Activated gamma-delta T cell (primary cell): ENCODE results near the gene ZBTB32.
"Not testable (repeated sequence)": the region's sequence is repeated elsewhere in the genome, so short reads cannot be mapped to it uniquely, and the experiment has no call there.

ENCODE experiments used
- DNase-seq: peaks from one replicate; lab custom pipeline; 2025; lab: John Stamatoyannopoulos, UW

ZBTB32 gene

DNA sequence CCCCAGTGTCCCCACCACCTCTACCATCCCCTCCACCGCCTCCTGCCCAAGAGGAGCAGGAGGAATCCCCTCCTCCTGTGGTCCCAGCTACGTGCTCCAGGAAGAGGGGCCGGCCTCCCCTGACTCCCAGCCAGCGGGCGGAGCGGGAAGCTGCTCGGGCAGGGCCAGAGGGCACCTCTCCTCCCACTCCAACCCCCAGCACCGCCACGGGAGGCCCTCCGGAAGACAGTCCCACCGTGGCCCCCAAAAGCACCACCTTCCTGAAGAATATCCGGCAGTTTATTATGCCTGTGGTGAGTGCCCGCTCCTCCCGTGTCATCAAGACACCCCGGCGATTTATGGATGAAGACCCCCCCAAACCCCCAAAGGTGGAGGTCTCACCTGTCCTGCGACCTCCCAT is 16.3 kb downstream of the ZBTB32 start:
- no peak for DNase-seq

DNA sequence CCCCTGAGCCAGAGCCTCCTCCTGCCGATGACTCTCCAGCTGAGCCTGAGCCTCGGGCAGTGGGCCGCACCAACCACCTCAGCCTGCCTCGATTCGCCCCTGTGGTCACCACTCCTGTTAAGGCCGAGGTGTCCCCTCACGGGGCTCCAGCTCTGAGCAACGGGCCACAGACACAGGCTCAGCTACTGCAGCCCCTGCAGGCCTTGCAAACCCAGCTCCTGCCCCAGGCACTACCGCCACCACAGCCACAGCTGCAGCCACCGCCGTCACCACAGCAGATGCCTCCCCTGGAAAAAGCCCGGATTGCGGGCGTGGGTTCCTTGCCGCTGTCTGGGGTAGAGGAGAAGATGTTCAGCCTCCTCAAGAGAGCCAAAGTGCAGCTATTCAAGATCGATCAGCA is 17.0 kb downstream of the ZBTB32 start:
- DNase-seq, result no peak

DNA sequence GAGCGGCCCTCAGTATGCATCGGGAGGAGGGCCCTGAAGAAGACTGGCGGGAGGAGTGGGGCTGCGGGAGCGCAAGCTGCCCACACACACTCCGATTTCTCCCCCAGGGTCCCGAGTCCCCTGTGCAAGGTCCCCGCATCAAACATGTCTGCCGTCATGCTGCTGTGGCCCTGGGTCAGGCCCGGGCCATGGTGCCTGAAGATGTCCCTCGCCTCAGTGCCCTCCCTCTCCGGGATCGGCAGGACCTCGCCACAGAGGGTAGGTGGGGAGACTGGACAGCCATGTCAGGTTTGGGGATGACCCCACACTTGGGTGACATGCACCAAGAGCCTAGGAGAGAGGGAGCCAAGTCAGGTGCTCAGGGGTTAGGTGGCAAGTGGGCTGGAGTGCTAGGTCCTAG is 18.1 kb downstream of the ZBTB32 start:
- no peak for DNase-seq

DNA sequence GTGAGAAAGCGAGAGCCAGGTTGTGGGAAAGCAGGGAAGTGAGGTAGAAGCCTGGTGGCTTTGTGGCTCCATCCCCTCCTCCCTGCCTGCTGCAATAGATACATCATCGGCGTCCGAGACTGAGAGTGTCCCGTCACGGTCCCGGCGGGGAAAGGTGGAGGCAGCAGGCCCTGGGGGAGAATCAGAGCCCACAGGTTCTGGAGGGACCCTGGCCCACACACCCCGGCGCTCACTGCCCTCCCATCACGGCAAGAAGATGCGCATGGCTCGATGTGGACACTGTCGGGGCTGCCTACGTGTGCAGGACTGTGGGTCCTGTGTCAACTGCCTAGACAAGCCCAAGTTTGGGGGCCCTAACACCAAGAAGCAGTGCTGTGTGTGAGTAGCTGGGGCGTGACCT is 18.5 kb downstream of the ZBTB32 start:
- no peak for DNase-seq

DNA sequence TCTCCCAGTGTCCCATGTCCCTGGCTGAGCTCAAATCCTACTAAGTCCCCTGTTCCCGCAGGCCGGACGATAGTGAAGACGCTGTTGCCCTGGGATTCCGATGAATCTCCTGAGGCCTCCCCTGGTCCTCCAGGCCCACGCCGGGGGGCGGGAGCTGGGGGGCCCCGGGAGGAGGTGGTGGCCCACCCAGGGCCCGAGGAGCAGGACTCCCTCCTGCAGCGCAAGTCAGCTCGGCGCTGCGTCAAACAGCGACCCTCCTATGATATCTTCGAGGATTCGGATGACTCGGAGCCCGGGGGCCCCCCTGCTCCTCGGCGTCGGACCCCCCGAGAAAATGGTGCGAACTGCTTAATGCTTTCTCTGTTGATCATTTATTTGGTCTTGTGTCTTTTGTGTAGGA is 19.3 kb downstream of the ZBTB32 start:
- no peak for DNase-seq

DNA sequence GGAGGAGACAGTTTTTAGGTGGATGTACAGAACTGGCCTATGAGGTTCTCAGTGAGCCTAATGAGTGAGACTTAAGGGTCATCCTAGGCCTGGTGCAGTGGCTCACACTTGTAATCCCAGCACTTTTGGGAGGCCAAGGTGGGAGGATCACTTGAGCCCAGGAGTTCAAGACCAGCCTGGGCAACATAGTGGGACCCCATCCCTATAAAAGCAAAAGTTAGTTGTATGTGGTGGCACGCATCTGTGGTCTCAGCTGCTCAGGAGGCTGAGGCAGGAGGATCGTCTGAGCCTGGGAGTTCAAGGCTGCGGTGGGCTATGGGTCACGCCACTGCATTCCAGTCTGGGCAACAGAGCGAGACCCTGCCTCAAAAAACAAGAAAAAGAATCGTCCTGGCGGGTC is 19.8 kb downstream of the ZBTB32 start:
- DNase-seq, result not testable (repeated sequence)

DNA sequence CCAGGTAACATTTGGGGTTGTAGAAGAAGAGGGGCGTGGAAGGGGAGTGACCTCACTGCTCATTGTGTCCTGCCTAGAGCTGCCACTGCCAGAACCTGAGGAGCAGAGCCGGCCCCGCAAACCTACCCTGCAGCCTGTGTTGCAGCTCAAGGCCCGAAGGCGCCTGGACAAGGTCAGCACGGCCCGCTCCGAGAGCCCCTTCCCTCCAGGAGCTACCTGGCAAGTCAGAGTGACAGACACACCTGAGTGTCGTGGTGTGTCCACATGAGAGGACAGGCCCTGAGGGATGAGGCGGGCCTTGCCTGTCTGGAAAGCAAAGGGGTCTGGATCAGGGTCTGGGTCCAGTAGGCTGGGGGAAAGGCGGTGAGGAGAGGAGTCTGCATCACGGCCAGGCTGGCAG is 20.2 kb downstream of the ZBTB32 start:
- no peak for DNase-seq

DNA sequence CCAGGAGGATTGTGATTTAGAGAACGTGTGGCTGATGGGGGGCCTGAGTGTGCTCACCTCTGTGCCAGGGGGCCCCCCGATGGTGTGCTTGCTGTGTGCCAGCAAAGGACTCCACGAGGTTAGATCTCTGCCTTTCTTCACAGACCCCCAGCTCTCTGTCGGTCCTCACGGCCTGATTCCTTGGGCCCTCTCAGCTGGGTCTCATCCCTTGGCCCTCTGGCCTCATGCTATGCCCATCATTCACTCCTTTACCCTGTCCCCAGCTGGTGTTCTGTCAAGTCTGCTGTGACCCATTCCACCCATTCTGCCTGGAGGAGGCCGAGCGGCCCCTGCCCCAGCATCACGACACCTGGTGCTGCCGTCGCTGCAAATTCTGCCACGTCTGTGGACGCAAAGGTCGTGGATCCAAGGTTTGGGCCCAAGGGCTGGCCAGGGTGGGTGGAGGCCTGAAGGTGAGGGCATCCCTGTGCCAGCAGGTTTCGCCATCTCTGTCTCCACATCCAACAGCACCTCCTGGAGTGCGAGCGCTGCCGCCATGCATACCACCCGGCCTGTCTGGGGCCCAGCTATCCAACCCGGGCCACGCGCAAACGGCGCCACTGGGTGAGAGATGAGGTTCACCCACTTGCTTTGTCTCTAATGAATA is 21.0 kb downstream of the ZBTB32 start:
- no peak for DNase-seq

DNA sequence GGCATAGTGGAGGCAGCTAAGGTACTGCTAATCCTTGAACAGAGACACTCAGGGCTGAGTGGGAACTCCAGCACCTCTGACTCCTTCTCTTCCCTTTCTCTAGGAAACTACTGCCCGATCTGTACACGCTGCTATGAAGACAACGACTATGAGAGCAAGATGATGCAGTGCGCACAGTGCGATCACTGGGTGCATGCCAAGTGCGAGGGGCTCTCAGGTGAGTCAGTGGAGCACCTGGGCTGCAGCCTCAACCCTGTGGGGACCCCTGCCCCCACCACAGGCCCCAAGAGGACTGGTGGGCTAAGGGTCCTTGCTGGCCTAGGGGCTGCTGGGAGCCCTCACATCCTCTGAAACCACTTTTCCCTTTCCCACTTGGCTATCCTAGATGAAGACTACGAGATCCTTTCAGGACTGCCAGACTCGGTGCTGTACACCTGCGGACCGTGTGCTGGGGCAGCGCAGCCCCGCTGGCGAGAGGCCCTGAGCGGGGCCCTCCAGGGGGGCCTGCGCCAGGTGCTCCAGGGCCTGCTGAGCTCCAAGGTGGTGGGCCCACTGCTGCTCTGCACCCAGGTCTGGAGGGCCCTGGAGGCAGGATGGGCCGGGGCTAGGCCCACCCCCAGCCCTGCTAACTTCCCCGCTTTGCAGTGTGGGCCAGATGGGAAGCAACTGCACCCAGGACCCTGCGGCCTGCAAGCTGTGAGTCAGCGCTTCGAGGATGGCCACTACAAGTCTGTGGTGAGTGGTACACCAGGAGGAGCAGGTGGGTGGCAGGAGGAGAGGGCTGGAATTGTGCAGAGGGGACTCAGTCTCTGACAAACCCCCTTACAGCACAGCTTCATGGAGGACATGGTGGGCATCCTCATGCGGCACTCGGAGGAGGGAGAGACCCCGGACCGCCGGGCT is 22.9 kb downstream of the ZBTB32 start:
- no peak for DNase-seq

DNA sequence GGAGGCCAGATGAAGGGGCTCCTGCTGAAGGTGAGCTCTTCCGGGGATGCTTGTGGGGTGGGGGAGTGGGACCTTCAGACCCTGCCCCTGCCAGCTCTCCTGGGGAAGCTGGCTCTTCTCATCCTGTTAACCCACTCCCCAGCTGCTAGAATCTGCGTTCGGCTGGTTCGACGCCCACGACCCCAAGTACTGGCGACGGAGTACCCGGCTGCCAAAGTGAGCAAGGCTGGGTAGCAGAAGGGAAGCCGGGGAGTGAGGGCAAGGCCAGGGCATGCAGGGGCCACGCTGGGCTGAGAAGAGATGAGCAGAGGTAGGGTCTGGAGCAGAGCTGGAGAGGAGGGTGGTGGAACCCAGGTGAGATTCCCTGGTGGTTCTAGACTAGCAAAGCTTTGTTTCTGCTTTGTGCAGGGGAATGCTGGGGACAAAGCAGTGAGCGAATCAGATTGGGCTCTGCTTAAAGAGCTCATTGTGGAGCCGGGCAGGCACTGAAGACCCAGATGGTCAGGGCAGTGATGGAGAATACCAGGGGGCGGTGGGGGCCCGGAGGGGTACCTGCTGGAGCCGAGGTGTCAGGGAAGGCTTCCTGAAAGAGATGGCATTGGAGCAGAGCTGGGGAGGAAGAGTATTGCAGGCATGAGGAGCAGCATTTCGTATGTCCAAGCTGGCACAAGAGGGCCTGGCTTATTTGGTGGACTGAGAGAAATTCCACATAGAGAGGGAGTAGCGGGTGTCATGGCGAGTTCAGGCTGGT is 23.8 kb downstream of the ZBTB32 start:
- DNase-seq, result no peak

DNA sequence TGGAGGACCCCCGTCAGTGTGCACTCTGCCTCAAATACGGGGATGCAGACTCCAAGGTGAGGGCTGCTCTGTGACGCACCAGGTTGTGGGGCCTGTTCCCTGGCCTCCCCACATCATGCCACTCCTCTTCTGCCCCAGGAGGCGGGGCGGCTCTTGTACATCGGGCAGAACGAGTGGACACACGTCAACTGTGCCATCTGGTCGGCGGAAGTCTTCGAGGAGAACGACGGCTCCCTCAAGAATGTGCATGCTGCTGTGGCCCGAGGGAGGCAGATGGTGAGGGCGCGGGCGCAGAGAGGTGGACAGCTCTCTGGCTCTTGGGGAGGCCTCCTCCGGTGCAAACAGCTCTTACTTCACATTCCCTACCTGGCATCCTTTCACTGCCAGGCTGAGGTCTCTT is 24.7 kb downstream of the ZBTB32 start:
- DNase-seq, result no peak

DNA sequence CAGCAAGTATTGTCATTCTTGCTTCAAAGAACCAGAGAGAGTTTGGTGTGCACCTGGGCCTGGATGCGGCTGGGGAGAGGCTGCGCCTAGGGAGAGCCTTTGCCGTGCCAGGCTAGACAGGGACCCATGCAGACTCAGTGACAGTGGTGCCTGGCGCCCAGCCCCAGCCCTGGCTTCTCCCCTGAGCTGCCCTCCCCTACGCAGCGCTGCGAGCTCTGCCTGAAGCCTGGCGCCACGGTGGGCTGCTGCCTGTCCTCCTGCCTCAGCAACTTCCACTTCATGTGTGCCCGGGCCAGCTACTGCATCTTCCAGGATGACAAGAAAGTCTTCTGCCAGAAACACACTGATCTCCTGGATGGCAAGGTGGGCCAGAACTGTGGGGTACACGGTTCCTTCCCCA is 25.4 kb downstream of the ZBTB32 start:
- no peak for DNase-seq

DNA sequence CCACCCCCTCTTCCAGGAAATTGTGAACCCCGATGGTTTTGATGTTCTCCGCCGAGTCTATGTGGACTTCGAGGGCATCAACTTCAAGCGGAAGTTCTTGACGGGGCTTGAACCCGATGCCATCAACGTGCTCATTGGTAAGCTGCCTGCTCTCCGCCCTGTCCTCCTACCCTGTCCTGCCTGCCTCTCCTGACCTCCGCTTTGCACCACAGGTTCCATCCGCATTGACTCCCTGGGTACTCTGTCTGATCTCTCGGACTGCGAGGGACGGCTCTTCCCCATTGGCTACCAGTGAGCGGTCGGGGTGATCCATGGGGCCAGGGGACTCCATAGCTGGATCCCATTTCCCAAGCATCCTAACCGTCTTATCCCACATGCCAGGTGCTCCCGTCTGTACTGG is 26.0 kb downstream of the ZBTB32 start:
- DNase-seq, result no peak

DNA sequence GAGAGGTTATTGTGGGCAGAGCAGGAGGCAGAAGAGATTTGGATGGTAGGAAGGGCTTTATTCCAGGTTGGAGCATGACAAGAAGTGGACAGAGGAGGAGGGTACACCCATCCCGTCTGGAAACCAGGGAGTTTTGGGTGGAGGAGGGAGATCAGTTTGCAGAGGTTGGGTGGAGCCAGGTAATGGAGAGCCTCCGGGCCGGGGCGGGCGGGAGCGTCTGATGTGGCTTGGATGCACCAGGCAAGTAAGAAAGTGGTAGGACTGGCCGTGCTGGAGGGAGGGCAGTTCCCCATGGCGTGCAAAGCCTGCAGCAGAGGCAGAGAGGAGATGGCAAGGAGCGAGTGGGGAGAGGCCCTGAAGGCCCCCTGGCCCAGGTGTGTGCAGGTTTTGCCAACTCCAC is 27.0 kb downstream of the ZBTB32 start:
- DNase-seq, result no peak

DNA sequence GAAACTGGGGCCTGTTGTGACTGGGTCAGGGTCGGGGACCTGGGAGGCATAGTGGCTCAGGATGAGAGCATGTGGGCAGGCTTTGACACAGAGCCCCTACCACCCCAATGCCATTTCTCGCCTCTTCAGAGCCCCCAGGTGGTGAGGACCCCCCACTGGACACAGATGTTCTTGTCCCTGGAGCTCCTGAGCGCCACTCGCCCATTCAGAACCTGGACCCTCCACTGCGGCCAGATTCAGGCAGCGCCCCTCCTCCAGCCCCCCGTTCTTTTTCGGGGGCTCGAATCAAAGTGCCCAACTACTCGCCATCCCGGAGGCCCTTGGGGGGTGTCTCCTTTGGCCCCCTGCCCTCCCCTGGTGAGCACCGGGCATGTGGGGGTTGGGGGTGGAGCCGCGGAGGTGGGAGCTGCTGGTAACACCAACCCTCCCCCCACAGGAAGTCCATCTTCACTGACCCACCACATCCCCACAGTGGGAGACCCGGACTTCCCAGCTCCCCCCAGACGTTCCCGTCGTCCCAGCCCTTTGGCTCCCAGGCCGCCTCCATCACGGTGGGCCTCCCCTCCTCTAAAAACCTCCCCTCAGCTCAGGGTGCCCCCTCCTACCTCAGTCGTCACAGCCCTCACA is 27.5 kb downstream of the ZBTB32 start:
- no peak for DNase-seq

DNA sequence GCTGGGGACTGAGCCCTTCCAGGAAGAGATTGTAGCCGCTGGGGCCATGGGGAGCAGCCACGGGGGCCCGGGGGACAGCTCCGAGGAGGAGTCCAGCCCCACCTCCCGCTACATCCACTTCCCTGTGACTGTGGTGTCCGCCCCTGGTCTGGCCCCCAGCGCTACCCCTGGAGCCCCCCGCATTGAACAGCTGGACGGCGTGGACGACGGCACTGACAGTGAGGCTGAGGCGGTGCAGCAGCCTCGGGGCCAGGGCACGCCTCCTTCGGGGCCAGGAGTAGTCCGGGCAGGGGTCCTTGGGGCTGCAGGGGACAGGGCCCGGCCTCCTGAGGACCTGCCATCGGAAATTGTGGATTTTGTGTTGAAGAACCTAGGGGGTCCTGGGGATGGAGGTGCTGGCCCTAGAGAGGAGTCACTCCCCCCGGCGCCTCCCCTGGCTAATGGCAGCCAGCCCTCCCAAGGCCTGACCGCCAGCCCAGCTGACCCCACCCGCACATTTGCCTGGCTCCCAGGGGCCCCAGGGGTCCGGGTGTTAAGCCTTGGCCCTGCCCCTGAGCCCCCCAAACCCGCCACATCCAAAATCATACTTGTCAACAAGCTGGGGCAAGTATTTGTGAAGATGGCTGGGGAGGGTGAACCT is 28.3 kb downstream of the ZBTB32 start:
- DNase-seq, result no peak

DNA sequence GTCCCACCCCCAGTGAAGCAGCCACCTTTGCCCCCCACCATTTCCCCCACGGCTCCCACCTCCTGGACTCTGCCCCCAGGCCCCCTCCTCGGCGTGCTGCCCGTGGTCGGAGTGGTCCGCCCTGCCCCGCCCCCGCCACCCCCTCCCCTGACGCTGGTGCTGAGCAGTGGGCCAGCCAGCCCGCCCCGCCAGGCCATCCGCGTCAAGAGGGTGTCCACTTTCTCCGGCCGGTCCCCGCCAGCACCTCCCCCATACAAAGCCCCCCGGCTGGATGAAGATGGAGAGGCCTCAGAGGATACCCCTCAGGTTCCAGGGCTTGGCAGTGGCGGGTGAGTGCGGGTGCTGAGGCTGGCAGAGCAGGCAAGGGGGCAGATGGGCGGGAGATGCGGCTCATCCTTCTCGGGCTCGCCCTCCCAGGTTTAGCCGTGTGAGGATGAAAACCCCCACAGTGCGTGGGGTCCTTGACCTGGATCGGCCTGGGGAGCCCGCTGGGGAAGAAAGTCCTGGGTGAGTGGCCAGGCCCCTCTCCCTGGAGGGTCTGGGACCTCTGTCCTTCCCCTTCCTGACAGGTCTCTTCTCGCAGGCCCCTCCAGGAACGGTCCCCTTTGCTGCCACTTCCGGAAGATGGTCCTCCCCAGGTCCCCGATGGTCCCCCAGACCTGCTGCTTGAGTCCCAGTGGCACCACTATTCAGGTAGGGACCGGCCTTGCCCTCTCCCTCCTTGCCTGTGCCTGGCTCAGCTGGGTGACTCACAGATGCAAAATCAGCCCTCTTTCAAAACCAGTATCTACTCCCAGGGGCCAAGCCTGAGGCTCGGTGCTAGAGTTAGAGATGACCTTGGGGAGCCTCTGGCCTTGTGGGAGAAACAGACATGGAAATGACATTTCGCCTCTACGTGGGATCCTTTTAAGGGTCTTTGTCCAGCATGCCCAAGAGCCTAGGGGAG is 29.1 kb downstream of the ZBTB32 start:
- no peak for DNase-seq

DNA sequence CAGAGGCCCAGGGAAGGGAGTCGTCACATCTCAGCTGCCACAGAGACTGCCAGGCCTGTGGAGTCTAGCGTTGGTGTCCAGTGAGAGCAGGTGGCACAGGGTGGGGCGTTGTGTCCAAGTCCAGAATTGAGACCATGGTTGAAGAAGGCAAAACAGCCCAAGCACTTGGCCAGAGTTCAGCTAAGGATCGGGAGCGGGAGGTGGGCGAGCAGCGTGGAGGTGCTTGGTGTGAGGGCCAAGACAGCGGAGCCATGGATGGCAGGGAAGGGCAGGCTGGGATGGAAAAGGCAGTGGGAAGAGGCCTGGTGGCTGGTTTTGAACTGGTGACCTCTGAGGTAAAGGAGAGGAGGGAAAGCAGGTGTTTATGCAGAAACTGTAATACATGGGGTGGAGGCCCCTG is 29.9 kb downstream of the ZBTB32 start:
- DNase-seq, result no peak

DNA sequence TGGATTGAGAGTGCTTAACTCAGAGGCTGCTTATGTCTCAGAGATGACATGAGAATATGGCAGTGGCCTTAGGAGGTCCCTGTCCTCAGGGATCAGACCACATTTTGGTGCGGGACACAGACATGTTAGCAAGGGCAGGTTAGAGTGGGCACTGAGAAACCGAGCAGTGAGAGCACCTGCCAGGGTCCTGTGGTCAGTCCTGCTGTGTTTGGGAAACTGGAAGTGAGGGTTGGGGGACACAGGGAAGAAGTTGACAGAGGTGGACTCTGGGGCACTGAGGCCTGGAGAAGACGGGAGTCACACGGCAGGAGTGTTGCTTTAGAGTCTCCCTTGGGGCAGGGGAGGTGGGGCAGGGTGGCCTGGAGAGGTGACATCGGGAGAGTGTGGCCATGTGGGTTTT is 30.5 kb downstream of the ZBTB32 start:
- no peak for DNase-seq
